Measurements from ENCODE around the gene TMEM128. TPM values are rescaled to one million over a fixed set of nuclear protein-coding genes. Genes with fewer than 3 reads are reported as not detected.

Gene TMEM128
- total and polyA plus RNA-seq, 2 of the 13 experiments (the other 11 are each of a cell fraction or from before 2014, with no cell fraction given), result 19.4 to 27.9 TPM

DNA sequence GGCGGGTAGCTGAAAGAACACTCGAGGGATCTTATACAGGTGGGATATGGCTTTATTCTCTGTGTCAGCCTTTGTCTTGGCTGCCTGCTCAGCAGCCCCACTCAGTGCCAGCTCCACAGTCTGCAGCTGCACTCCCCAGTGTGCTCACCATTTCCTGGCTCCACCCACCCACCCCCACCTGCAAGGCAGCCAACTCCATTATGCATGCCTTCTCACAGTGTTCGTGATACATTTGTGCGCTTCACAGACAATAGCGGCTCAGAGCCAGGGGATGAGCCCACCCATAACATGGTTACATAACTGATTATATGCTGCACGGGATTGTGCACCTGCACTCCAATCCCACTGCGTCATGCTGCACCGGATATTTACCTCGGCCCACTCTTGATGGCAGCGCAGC, 8.8 kb upstream of the TMEM128 start:
- Histone ChIP-seq H3K4me1 (ENCODE audit: insufficient read depth, low read length) (peaks cover 67% of the 10 kb centered on the region), H3K27me3 (ENCODE audit: control insufficient read depth in 1 of 2, insufficient read depth in 2 of 2, low read length in 2 of 2) (no peaks in the 10 kb centered on the region), H4K20me1 (ENCODE audit: insufficient read depth, low read length) (no peaks in the 10 kb centered on the region), H3K27ac (ENCODE audit: extremely low read length, insufficient read depth, low read length) (no peak overlapping the region), H3K9ac (ENCODE audit: insufficient read depth, low read depth, low read length) (no peak overlapping the region), H2AFZ (ENCODE audit: low read length) (no peak overlapping the region), H3K9me3 (ENCODE audit: low read length) (no peaks in the 10 kb centered on the region), H3K36me3 (replicated peaks in 1 of 2; ENCODE audit: control insufficient read depth in 1 of 2, insufficient read depth in 2 of 2, low read length in 2 of 2) (no peaks in the 10 kb centered on the region), H3K4me3 (replicated peaks in 1 of 3; ENCODE audit: insufficient read depth in 1 of 3, low read depth in 2 of 3, low read length in 3 of 3) (no peak overlapping the region), H3K79me2 (ENCODE audit: insufficient read depth, low read length) (no peaks in the 10 kb centered on the region), H3K4me2 (ENCODE audit: low read depth, low read length) (no peak overlapping the region)
- ChIA-PET CTCF (ENCODE audit: low intra/inter-chr PET ratio, low total read pairs) (no interaction called here), POLR2A (interaction anchor here (1.7 kb wide), 1 partner anchor 9 kb away, joined by 7 read pairs; the partner anchor contains the start of gene TMEM128)
- intact Hi-C loops (cut with micrococcal nuclease; ENCODE audit: unreplicated experiment) (no loop called here), in situ Hi-C loops (cut with HindIII; ENCODE audit: extremely low pct_ligation_motif_present, low pct_unique_long_range_greater_than_20kb) (loop anchor here (5.0 kb wide), 2 partner anchors 36 to 81 kb away; partner anchors contain the start of genes LYAR and ZBTB49)
- ATAC-seq (no peak), DNase-seq (ENCODE audit: low spot score) (no peak), FAIRE-seq (no peak)
- 94% methylated on average over 10 of the region's 10 CpGs for WGBS (ENCODE audit: low lambda C conversion rate)
- TF ChIP-seq ZNF546 (CRISPR knock-in tag; conservative IDR thresholded peaks at IDR 0.05), result no peak
- TF ChIP-seq, protein P1, sequence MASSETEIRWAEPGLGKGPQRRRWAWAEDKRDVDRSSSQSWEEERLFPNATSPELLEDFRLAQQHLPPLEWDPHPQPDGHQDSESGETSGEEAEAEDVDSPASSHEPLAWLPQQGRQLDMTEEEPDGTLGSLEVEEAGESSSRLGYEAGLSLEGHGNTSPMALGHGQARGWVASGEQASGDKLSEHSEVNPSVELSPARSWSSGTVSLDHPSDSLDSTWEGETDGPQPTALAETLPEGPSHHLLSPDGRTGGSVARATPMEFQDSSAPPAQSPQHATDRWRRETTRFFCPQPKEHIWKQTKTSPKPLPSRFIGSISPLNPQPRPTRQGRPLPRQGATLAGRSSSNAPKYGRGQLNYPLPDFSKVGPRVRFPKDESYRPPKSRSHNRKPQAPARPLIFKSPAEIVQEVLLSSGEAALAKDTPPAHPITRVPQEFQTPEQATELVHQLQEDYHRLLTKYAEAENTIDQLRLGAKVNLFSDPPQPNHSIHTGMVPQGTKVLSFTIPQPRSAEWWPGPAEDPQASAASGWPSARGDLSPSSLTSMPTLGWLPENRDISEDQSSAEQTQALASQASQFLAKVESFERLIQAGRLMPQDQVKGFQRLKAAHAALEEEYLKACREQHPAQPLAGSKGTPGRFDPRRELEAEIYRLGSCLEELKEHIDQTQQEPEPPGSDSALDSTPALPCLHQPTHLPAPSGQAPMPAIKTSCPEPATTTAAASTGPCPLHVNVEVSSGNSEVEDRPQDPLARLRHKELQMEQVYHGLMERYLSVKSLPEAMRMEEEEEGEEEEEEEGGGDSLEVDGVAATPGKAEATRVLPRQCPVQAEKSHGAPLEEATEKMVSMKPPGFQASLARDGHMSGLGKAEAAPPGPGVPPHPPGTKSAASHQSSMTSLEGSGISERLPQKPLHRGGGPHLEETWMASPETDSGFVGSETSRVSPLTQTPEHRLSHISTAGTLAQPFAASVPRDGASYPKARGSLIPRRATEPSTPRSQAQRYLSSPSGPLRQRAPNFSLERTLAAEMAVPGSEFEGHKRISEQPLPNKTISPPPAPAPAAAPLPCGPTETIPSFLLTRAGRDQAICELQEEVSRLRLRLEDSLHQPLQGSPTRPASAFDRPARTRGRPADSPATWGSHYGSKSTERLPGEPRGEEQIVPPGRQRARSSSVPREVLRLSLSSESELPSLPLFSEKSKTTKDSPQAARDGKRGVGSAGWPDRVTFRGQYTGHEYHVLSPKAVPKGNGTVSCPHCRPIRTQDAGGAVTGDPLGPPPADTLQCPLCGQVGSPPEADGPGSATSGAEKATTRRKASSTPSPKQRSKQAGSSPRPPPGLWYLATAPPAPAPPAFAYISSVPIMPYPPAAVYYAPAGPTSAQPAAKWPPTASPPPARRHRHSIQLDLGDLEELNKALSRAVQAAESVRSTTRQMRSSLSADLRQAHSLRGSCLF (CRISPR knock-in tag; IDR thresholded peaks at IDR 0.05; ENCODE audit: borderline replicate concordance), result no peak
- TF ChIP-seq HNF4G (IDR thresholded peaks at IDR 0.05; ENCODE audit: borderline replicate concordance, low read depth, low read length), result no peak
- TF ChIP-seq HNF4G (CRISPR knock-in tag; IDR thresholded peaks at IDR 0.05; ENCODE audit: borderline replicate concordance, low read depth), result no peak
- no peak for TF ChIP-seq MATR3 (CRISPR knock-in tag; IDR thresholded peaks at IDR 0.05)
- TF ChIP-seq KIAA2018 (CRISPR knock-in tag; IDR thresholded peaks at IDR 0.05; ENCODE audit: borderline replicate concordance), result no peak
- TF ChIP-seq ZNF878 (CRISPR knock-in tag; IDR thresholded peaks at IDR 0.05), result no peak
- TF ChIP-seq AKAP8 (CRISPR knock-in tag; IDR thresholded peaks at IDR 0.05), result no peak
- no peak for TF ChIP-seq KDM4B (CRISPR knock-in tag; IDR thresholded peaks at IDR 0.05)
- TF ChIP-seq RORA (CRISPR knock-in tag; IDR thresholded peaks at IDR 0.05), result no peak
- no peak for TF ChIP-seq NBN (conservative IDR thresholded peaks at IDR 0.05)
- no peak for TF ChIP-seq ZIK1 (CRISPR knock-in tag; IDR thresholded peaks at IDR 0.05; ENCODE audit: borderline replicate concordance, low read depth)
- BruUV-seq (replicated peaks), result no TSS peak

Data from HepG2 (cell line).